H9 (cell line): ENCODE measurements around the gene BCL2L2. TPM values are rescaled to one million over a fixed set of nuclear protein-coding genes. Genes with fewer than 3 reads are reported as not detected.

Experiments
- DNase-seq: peaks from one replicate; pipeline ENCODE4 v3.0.0-alpha.2; 2017
- H2AFZ ChIP-seq: one replicate; pipeline ENCODE4 v1.6.1; 2013; ENCODE audit warnings: mild to moderate bottlenecking, low read length, control low read depth, moderate library complexity
- H2AK5ac ChIP-seq: 2 replicates; pipeline ENCODE4 v1.6.1; 2013; ENCODE audit warnings: low read length, control low read depth, mixed read lengths; ENCODE audit not compliant: insufficient read length
- H2BK120ac ChIP-seq: one replicate; pipeline ENCODE4 v1.6.1; 2013; ENCODE audit warnings: low read depth, mild to moderate bottlenecking, low read length, control low read depth, inconsistent platforms; ENCODE audit not compliant: poor library complexity, severe bottlenecking
- H2BK12ac ChIP-seq: 2 replicates; pipeline ENCODE4 v1.6.1; 2013; ENCODE audit warnings: low read length, control low read depth, mixed read lengths, low read depth; ENCODE audit not compliant: insufficient read length
- H2BK15ac ChIP-seq: 2 replicates; pipeline ENCODE4 v1.6.1; 2013; ENCODE audit warnings: low read depth, low read length, control low read depth
- H2BK20ac ChIP-seq: one replicate; pipeline ENCODE4 v1.6.1; 2013; ENCODE audit warnings: low read depth, mild to moderate bottlenecking, low read length, control low read depth, inconsistent platforms; ENCODE audit not compliant: poor library complexity, severe bottlenecking
- H2BK5ac ChIP-seq: 2 replicates; pipeline ENCODE4 v1.6.1; 2013; ENCODE audit warnings: low read length, control low read depth, mixed read lengths; ENCODE audit not compliant: insufficient read length
- H3K14ac ChIP-seq: 2 replicates; pipeline ENCODE4 v1.6.1; 2013; ENCODE audit warnings: low read length, control low read depth; ENCODE audit not compliant: insufficient read depth
- H3K18ac ChIP-seq: 2 replicates; pipeline ENCODE4 v1.6.1; 2013; ENCODE audit warnings: low read depth, mild to moderate bottlenecking, mixed read lengths, low read length, control low read depth; ENCODE audit not compliant: insufficient read length
- H3K23ac ChIP-seq: 2 replicates; pipeline ENCODE4 v1.6.1; 2013; ENCODE audit warnings: low read length, control low read depth, mixed read lengths, low read depth; ENCODE audit not compliant: insufficient read length
- H3K23me2 ChIP-seq: 2 replicates; pipeline ENCODE4 v1.6.1; 2013; ENCODE audit warnings: low read depth, mild to moderate bottlenecking, mixed read lengths, low read length, control low read depth; ENCODE audit not compliant: insufficient read length, poor library complexity, severe bottlenecking
- H3K27ac ChIP-seq: 2 replicates; pipeline ENCODE4 v1.5.1; 2013; ENCODE audit warnings: low read length, control low read depth, mixed read lengths, low read depth; ENCODE audit not compliant: insufficient read length
- H3K27me3 ChIP-seq: 2 replicates; pipeline ENCODE4 v1.6.1; 2013; ENCODE audit warnings: low read length, control low read depth, inconsistent platforms; ENCODE audit not compliant: insufficient read depth
- H3K4ac ChIP-seq: 2 replicates; pipeline ENCODE4 v1.6.1; 2013; ENCODE audit warnings: low read depth, mild to moderate bottlenecking, control low read depth, inconsistent platforms, low read length, moderate library complexity
- H3K4me1 ChIP-seq: 2 replicates; pipeline ENCODE4 v1.6.1; 2013; ENCODE audit warnings: low read length, control low read depth, inconsistent platforms; ENCODE audit not compliant: insufficient read depth
- H3K4me2 ChIP-seq: 2 replicates; pipeline ENCODE4 v1.6.1; 2013; ENCODE audit warnings: low read length, control low read depth, mixed read lengths; ENCODE audit not compliant: insufficient read length, insufficient read depth
- H3K56ac ChIP-seq: 2 replicates; pipeline ENCODE4 v1.6.1; 2013; ENCODE audit warnings: low read depth, mild to moderate bottlenecking, mixed read lengths, low read length, control low read depth; ENCODE audit not compliant: insufficient read length
- H3K79me1 ChIP-seq: 2 replicates; pipeline ENCODE4 v1.6.1; 2013; ENCODE audit warnings: low read depth, mild to moderate bottlenecking, moderate library complexity, low read length, control low read depth, inconsistent platforms; ENCODE audit not compliant: insufficient read depth, poor library complexity, severe bottlenecking
- H3K79me2 ChIP-seq: 2 replicates; pipeline ENCODE4 v1.6.1; 2013; ENCODE audit warnings: low read length, control low read depth, inconsistent platforms; ENCODE audit not compliant: insufficient read depth
- H3K9ac ChIP-seq: 2 replicates; pipeline ENCODE4 v1.6.1; 2013; ENCODE audit warnings: low read length, control low read depth, mixed read lengths; ENCODE audit not compliant: insufficient read length; ENCODE audit errors: extremely low read depth
- H3K9me3 ChIP-seq: one replicate; pipeline ENCODE4 v1.6.1; 2013; ENCODE audit warnings: low read depth, low read length, inconsistent platforms; ENCODE audit not compliant: control insufficient read depth
- H3T11ph ChIP-seq: one replicate; pipeline ENCODE4 v1.6.1; 2013; ENCODE audit warnings: mild to moderate bottlenecking, low read length, control low read depth, inconsistent platforms
- H4K20me1 ChIP-seq: one replicate; pipeline ENCODE4 v1.6.1; 2013; ENCODE audit not compliant: control insufficient read depth, insufficient read length, insufficient read depth
- H4K5ac ChIP-seq: 2 replicates; pipeline ENCODE4 v1.6.1; 2013; ENCODE audit warnings: low read depth, mild to moderate bottlenecking, mixed read lengths, low read length, control low read depth; ENCODE audit not compliant: insufficient read length
- H4K8ac ChIP-seq: replicated peaks from 2 replicates; pipeline ENCODE4 v1.6.1; 2013; ENCODE audit warnings: low read length, control low read depth, mixed read lengths, low read depth; ENCODE audit not compliant: insufficient read length
- H4K91ac ChIP-seq: 2 replicates; pipeline ENCODE4 v1.6.1; 2013; ENCODE audit warnings: low read depth, mild to moderate bottlenecking, moderate library complexity, mixed read lengths, low read length, control low read depth; ENCODE audit not compliant: insufficient read length
- H3K27ac Mint-ChIP-seq, 3 experiments: 2 replicates in 2 of 3; 3 replicates in 1 of 3; pipeline ENCODE4 v1.8.0; 2020 to 2021; ENCODE audit warnings: mixed read lengths in 3 of 3, mild to moderate bottlenecking in 1 of 3, moderate library complexity in 1 of 3
- H3K27me3 Mint-ChIP-seq: 2 replicates; pipeline ENCODE4 v1.8.0; 2021; ENCODE audit warnings: low read depth, mild to moderate bottlenecking, moderate library complexity, mixed read lengths
- H3K36me3 Mint-ChIP-seq, 3 experiments: 2 replicates in 2 of 3; 3 replicates in 1 of 3; pipeline ENCODE4 v1.8.0; 2020 to 2021; ENCODE audit warnings: low read depth in 3 of 3, mixed read lengths in 3 of 3; ENCODE audit not compliant: insufficient read depth in 1 of 3
- H3K4me1 Mint-ChIP-seq, 2 experiments: 2 replicates each; pipeline ENCODE4 v1.8.0; 2020; ENCODE audit warnings: mixed read lengths in 2 of 2
- H3K4me3 Mint-ChIP-seq, 2 experiments: 2 replicates in 1 of 2; 3 replicates in 1 of 2; pipeline ENCODE4 v1.8.0; 2020 to 2021; ENCODE audit warnings: mild to moderate bottlenecking in 2 of 2, mixed read lengths in 2 of 2, moderate library complexity in 1 of 2
- H3K9me3 Mint-ChIP-seq, 2 experiments: 2 replicates in 1 of 2; 3 replicates in 1 of 2; pipeline ENCODE4 v1.8.0; 2020; ENCODE audit warnings: mild to moderate bottlenecking in 2 of 2, mixed read lengths in 2 of 2, moderate library complexity in 1 of 2
- WGBS: extraction: QIAGEN DNeasy Blood & Tissue Kit; methylation state at CpG from one replicate; pipeline ENCODE4 v1.1.7; 2013; ENCODE audit warnings: missing lambda C conversion rate, low lambda C conversion rate, mixed read lengths; ENCODE audit not compliant: insufficient read length; ENCODE audit errors: extremely low coverage; 5-methylcytosine and 5-hydroxymethylcytosine counted together
- total RNA-seq: library from RNA; stranded (reverse); gene quantifications from 2 replicates; pipeline ENCODE4 v1.2.1, GENCODE V29; 2021
- TF ChIP-seq, protein P1 (sequence below): fragments of 200-600 bp; sonication (generic); conservative IDR thresholded peaks from 3 replicates; pipeline ENCODE4 v1.8.0; 2021; ENCODE audit warnings: antibody characterized with exemption, mild to moderate bottlenecking

The BCL2L2 gene
- total RNA-seq, 1 experiment from 2014 or later, result 8.4 TPM

DNA sequence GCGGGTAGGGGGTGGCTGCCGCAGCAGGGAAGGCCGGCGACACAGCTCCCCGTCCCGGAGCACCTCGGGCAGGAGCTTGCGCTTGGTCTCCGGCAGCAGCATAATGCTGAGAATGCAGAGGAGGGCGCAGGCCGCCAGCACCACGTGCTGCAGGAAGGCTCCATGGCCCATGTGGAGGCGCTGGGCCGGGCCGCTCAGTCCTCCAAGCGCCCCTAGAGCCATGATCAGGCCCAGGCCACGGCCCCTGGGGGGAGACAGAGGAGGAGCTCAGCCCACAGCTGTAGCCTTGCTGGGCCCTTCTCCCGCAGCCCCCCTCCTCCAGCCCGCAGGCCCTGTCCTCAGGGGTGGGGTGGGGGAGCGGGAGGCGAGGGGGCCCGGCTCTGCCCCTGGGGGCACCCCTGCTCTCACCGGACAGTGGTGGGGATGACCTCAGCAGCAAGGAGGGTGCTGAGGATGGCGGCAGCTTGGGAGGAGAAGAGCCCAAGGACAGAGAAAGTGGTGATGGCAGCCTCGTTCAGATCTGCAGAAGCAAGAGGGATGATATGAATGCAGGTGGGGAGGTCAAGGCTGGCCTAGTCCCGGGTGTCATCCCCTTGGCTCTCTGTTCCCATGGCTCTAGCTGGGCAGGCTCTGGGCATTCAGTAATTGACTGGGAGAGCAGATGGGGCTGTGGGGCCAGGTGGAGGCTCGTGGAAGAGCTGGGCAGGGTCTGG, 40.2 kb downstream of the BCL2L2 start:
- H2BK15ac ChIP-seq, result no peak overlapping the region
- Mint-ChIP-seq H3K36me3 (peaks cover 16 to 26% (median 22%) of the 10 kb centered on the region in 3 experiments), H3K27ac (no peak overlapping the region; a peak in 1 of 7 replicates)

More for the DNA sequence above, 40.2 kb downstream of the BCL2L2 start:
- WGBS, result no CpG with 5 or more reads among the region's 27 CpGs
- Mint-ChIP-seq H3K4me3 (no peak overlapping the region), H3K4me1 (peaks cover 24 to 25% of the 10 kb centered on the region in 2 experiments), H3K27me3 (peaks cover 16% of the 10 kb centered on the region), H3K9me3 (peaks cover under 1 to 4% of the 10 kb centered on the region in 2 experiments; a peak in 3 of 5 replicates)
- H3K23me2 ChIP-seq, result peaks cover 3% of the 10 kb centered on the region
- peak; percentile 56 for DNase-seq
- H3K27me3 ChIP-seq, result no peaks in the 10 kb centered on the region
- no peak overlapping the region for H3K27ac ChIP-seq
- no peak overlapping the region for H2BK12ac ChIP-seq
- no peak overlapping the region for H3K4me2 ChIP-seq
- no peak overlapping the region for H4K91ac ChIP-seq
- H3K9me3 ChIP-seq, result no peaks in the 10 kb centered on the region
- H2BK120ac ChIP-seq, result no peak overlapping the region
- H3K4me1 ChIP-seq, result no peaks in the 10 kb centered on the region; the same call in 1 of the 2 replicates
- H4K5ac ChIP-seq, result no peak overlapping the region
- TF ChIP-seq, protein P1, sequence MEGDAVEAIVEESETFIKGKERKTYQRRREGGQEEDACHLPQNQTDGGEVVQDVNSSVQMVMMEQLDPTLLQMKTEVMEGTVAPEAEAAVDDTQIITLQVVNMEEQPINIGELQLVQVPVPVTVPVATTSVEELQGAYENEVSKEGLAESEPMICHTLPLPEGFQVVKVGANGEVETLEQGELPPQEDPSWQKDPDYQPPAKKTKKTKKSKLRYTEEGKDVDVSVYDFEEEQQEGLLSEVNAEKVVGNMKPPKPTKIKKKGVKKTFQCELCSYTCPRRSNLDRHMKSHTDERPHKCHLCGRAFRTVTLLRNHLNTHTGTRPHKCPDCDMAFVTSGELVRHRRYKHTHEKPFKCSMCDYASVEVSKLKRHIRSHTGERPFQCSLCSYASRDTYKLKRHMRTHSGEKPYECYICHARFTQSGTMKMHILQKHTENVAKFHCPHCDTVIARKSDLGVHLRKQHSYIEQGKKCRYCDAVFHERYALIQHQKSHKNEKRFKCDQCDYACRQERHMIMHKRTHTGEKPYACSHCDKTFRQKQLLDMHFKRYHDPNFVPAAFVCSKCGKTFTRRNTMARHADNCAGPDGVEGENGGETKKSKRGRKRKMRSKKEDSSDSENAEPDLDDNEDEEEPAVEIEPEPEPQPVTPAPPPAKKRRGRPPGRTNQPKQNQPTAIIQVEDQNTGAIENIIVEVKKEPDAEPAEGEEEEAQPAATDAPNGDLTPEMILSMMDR, result no peak
- no peak overlapping the region for H2AFZ ChIP-seq
- no peak overlapping the region for H3K4ac ChIP-seq
- H3K14ac ChIP-seq, result no peak overlapping the region
- no peak overlapping the region for H2BK20ac ChIP-seq
- H3K79me1 ChIP-seq, result no peaks in the 10 kb centered on the region
- no peak overlapping the region for H3K56ac ChIP-seq
- no peak overlapping the region for H3T11ph ChIP-seq
- no peak overlapping the region for H3K9ac ChIP-seq
- no peak overlapping the region for H3K23ac ChIP-seq
- no peaks in the 10 kb centered on the region for H4K20me1 ChIP-seq
- no peak overlapping the region for H4K8ac ChIP-seq
- no peak overlapping the region for H2BK5ac ChIP-seq
- H3K79me2 ChIP-seq, result no peaks in the 10 kb centered on the region
- no peak overlapping the region for H2AK5ac ChIP-seq
- no peak overlapping the region for H3K18ac ChIP-seq
